GM20000 (cell line): ENCODE measurements around the gene COL9A1.

Experiments
- DNase-seq: peaks from one replicate; pipeline ENCODE4 v3.0.0; 2012; ENCODE audit warnings: low spot score
- CTCF ChIP-seq: IDR thresholded peaks from 2 replicates; pipeline ENCODE4 v1.5.1; 2012; ENCODE audit warnings: mild to moderate bottlenecking, control low read depth; ENCODE audit errors: extremely low read depth, missing control alignments

COL9A1 gene

GRCh38 chr6:70176842-70177550 lies 125.9 kb downstream of the COL9A1 start:
- no peak for DNase-seq

GRCh38 chr6:70175770-70176169 lies 127.1 kb downstream of the COL9A1 start:
- no peak for TF ChIP-seq CTCF
- no peak for DNase-seq

More at GRCh38 chr6:70176842-70177550, 125.9 kb downstream of the COL9A1 start:
- no peak for TF ChIP-seq CTCF

- no peak for DNase-seq
- TF ChIP-seq CTCF = no peak
Measured at GRCh38 chr6:70172252-70172651, 130.6 kb downstream of the COL9A1 start.

GRCh38 chr6:70171236-70171635 lies 131.6 kb downstream of the COL9A1 start:
- TF ChIP-seq CTCF = no peak
- DNase-seq = no peak

- DNase-seq = no peak
- no peak for TF ChIP-seq CTCF
Measured at GRCh38 chr6:70168681-70169377, 134.1 kb downstream of the COL9A1 start.
